Mesothelial cell of epicardium (in vitro differentiated cells): ENCODE measurements around the gene PDIA5. TPM values are rescaled to one million over a fixed set of nuclear protein-coding genes. Genes with fewer than 3 reads are reported as not detected.

ENCODE experiments used
- DNase-seq, 2 experiments: peaks; one replicate each; pipeline ENCODE4 v3.0.0; 2021; ENCODE audit warnings: low spot score in 2 of 2; ENCODE audit not compliant: unreplicated experiment in 2 of 2
- H3K27ac Mint-ChIP-seq: 2 replicates; pipeline ENCODE4 v1.8.0; 2021; ENCODE audit warnings: mixed read lengths
- H3K27me3 Mint-ChIP-seq: 2 replicates; pipeline ENCODE4 v1.8.0; 2021; ENCODE audit warnings: low read depth, mixed read lengths
- H3K36me3 Mint-ChIP-seq: 2 replicates; pipeline ENCODE4 v1.8.0; 2021; ENCODE audit warnings: mixed read lengths
- H3K4me1 Mint-ChIP-seq: 2 replicates; pipeline ENCODE4 v1.8.0; 2021; ENCODE audit warnings: mixed read lengths
- H3K4me3 Mint-ChIP-seq: 2 replicates; pipeline ENCODE4 v1.8.0; 2021; ENCODE audit warnings: mild to moderate bottlenecking, moderate library complexity, mixed read lengths
- H3K9me3 Mint-ChIP-seq: 2 replicates; pipeline ENCODE4 v1.8.0; 2021; ENCODE audit warnings: mixed read lengths
- total RNA-seq: library from RNA; stranded (reverse); gene quantifications from 3 replicates; pipeline ENCODE4 v1.2.1, GENCODE V29; 2021
- TF ChIP-seq, protein P1 (sequence below): fragments of 200-600 bp; sonication (generic); IDR thresholded peaks from one replicate; pipeline ENCODE4 v1.5.0; 2021; ENCODE audit warnings: antibody characterized with exemption; ENCODE audit not compliant: unreplicated experiment

PDIA5 gene
- total RNA-seq, 1 donor from 2014 or later = 19.1 TPM

DNA sequence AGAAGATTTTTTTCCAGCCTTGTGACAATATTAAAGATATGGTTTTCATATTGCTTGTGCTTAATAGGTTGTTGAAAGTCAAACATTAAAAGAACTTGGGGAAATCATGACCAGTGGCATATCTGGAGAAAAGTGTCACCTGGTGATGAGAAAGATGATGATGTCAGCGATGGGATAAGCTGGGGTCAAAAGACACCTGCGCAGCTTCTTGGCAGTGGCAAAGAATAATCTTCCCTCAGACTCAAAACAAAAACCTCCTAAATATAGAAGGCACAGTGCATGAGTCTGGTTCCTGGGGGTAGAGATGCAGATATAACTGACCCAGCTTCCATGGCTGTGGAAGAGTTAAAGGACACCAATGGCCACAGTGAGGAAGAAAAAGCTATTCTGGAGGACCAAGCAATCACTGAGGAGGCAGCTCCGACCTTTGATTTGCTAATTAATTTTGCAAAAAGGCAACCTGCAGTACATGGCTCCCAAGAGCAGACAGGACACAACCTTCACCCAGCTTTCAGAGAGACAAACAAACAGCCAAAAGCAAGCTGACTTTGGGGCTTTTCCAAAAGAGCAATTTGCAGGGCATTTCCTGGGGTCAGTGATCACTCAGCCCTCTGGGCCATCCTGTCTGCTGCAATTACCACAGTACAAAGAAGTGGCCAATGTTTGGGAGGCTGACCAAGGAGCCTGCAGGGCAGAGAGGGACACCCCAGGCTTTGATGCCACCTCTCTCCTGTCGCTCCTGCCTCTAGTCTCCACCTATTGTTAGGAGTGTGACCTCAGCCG is 21.7 kb upstream of the PDIA5 start:
- peaks cover 2% of the 10 kb centered on the region for H3K27me3 Mint-ChIP-seq
- H3K4me3 Mint-ChIP-seq = no peak overlapping the region
- peaks cover 7% of the 10 kb centered on the region for H3K9me3 Mint-ChIP-seq
- no peaks in the 10 kb centered on the region for H3K36me3 Mint-ChIP-seq
- no peaks in the 10 kb centered on the region for H3K4me1 Mint-ChIP-seq
- DNase-seq = no peak
- H3K27ac Mint-ChIP-seq = no peak overlapping the region
- TF ChIP-seq, protein P1, sequence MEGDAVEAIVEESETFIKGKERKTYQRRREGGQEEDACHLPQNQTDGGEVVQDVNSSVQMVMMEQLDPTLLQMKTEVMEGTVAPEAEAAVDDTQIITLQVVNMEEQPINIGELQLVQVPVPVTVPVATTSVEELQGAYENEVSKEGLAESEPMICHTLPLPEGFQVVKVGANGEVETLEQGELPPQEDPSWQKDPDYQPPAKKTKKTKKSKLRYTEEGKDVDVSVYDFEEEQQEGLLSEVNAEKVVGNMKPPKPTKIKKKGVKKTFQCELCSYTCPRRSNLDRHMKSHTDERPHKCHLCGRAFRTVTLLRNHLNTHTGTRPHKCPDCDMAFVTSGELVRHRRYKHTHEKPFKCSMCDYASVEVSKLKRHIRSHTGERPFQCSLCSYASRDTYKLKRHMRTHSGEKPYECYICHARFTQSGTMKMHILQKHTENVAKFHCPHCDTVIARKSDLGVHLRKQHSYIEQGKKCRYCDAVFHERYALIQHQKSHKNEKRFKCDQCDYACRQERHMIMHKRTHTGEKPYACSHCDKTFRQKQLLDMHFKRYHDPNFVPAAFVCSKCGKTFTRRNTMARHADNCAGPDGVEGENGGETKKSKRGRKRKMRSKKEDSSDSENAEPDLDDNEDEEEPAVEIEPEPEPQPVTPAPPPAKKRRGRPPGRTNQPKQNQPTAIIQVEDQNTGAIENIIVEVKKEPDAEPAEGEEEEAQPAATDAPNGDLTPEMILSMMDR = no peak

DNA sequence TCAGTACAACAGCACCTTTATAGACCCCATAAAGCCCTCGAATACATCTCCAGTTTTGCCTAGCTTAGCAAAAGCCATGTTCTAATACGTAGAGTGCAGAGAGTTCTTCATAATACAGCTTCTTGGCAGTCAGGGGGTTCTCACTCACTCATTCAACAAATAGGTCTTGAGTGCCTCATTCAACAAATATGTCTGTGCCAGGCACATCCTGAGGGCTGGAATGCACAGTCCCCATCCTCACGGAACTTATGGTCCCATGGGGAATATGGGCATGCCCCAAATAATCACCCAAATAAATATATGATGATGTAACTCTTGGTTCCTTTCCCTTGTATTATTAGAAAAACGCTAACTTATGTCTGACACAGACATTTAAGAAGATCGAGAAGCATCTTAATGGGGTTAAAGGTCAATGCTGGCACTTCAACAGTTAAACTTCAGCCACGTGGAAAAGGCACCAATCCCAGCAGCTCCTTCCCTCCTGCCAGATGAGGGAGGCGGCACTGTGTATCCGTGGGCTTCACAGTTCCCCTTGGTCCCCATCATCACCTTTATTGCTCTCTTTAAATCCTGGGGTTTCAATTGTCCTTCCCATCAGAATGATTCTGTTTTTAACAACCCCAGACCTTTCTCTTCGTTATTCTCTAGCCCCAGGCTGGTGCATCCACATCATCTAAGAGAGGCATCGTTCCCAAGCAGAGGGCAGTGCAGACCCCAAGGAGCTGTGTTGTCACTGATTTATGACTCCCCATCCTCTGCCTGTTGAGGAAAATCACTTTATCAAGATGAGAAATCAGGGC is 20.4 kb upstream of the PDIA5 start:
- no peak overlapping the region for H3K4me3 Mint-ChIP-seq
- no peaks in the 10 kb centered on the region for H3K36me3 Mint-ChIP-seq
- H3K4me1 Mint-ChIP-seq = peaks cover 5% of the 10 kb centered on the region
- TF ChIP-seq, protein P1 = no peak
- no peak for DNase-seq
- H3K27me3 Mint-ChIP-seq = peaks cover 2% of the 10 kb centered on the region
- H3K27ac Mint-ChIP-seq = no peak overlapping the region
- H3K9me3 Mint-ChIP-seq = peaks cover 7% of the 10 kb centered on the region

GRCh38 chr3:123047062-123047319 is 19.8 kb upstream of the PDIA5 start:
- Mint-ChIP-seq H3K27me3 (peaks cover 2% of the 10 kb centered on the region), H3K27ac (no peak overlapping the region), H3K9me3 (peaks cover 7% of the 10 kb centered on the region), H3K4me1 (peaks cover 5% of the 10 kb centered on the region), H3K4me3 (no peak overlapping the region), H3K36me3 (no peaks in the 10 kb centered on the region)
- TF ChIP-seq, protein P1 = no peak
- no peak for DNase-seq

DNA sequence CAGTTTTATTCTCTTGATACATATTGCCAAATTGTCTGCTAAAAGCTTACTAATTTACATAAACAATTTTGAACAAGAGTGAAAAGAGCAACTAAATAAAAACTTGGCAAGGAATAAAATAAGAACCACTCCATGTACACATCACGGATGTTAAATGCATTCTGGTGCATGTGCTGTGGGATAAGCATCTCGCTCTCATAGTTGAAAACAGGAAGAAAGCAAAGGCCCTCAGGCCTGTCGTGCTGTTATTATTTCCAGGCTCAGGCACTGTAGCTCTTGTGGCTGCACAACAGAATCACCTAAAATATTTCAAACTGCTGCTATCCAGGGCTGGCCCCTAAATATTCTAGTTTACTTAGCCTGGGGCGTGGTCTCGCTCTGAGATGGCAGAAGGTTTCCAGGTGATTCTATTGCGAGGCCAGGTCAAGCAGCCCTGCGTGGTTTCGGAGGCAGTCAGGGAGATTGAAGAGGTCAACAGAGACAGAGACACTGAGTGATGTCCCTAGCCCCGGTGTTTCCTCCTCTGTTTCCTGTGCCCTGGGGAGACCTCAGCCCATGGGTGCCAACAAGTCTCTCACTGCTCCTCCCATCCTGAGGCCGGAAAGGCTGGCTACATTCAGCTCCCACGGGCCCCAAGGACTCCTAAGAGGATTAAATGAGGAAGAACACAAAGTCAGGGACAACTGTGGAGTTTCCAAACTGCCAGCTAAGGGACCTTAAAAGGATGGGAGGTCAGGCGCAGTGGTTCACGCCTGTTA is 18.2 kb upstream of the PDIA5 start:
- no peaks in the 10 kb centered on the region for H3K36me3 Mint-ChIP-seq
- DNase-seq = no peak
- no peak overlapping the region for H3K4me3 Mint-ChIP-seq
- peaks cover 2% of the 10 kb centered on the region for H3K27me3 Mint-ChIP-seq
- peaks cover 7% of the 10 kb centered on the region for H3K9me3 Mint-ChIP-seq
- H3K4me1 Mint-ChIP-seq = peaks cover 5% of the 10 kb centered on the region
- TF ChIP-seq, protein P1 = no peak
- H3K27ac Mint-ChIP-seq = no peak overlapping the region

DNA sequence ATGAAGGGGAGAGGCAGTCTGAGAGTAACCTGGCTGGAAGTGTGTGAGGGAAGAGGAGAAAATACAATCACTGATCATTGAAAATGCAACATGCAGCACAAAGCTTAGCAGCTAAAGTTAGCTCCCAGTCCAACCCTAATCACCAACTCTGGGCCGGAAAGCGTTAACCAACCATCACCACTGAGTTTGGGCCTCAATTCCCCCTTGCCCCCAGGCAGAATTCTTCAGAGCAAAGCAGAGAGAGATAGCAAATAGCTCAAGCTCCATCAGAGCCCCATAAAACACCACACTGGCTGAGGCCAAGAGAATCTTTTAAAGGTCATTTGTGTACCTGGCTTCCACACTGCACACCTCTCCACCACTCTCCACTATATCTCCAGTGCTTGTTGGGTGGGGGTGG is 16.2 kb upstream of the PDIA5 start:
- TF ChIP-seq, protein P1 = no peak
- Mint-ChIP-seq H3K4me1 (peaks cover 5% of the 10 kb centered on the region), H3K27ac (no peak overlapping the region), H3K36me3 (no peaks in the 10 kb centered on the region), H3K27me3 (no peaks in the 10 kb centered on the region), H3K9me3 (peaks cover 7% of the 10 kb centered on the region), H3K4me3 (no peak overlapping the region)
- DNase-seq = no peak
